ENCODE data around the gene YPEL2. TPM values are rescaled to one million over a fixed set of nuclear protein-coding genes. Genes with fewer than 3 reads are reported as not detected.

YPEL2 gene
- total RNA-seq, 1 donor from 2014 or later = 52.1 TPM

DNA sequence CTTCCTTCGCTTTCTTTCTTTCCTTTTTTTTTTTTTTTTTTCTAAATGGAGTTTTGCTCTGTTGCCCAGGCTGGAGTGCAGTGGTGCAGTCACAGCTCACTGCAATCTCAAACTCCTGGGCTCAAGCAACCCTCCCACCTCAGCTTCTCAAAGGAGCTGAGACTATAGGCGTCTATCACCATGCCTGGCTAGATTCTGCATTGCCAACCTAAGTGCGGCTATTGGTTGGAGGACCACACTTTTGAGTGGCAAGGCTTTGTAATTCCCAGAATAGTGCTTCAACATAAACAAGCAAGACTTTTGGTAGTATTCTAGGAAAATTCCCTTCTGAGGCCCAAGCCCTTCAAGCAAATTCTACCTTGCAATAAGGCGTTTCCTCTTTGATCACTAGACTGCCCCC, 107.8 kb downstream of the YPEL2 start:
- Mint-ChIP-seq H3K36me3 (ENCODE audit: low read depth) (no peaks in the 10 kb centered on the region), H3K27ac (ENCODE audit: unreplicated experiment) (no peak overlapping the region), H3K4me1 (ENCODE audit: low read depth) (peaks cover 40% of the 10 kb centered on the region), H3K4me3 (ENCODE audit: unreplicated experiment) (no peak overlapping the region), H3K9me3 (ENCODE audit: low read depth) (no peaks in the 10 kb centered on the region), H3K27me3 (ENCODE audit: low read depth) (no peaks in the 10 kb centered on the region)
- TF ChIP-seq, protein P1, sequence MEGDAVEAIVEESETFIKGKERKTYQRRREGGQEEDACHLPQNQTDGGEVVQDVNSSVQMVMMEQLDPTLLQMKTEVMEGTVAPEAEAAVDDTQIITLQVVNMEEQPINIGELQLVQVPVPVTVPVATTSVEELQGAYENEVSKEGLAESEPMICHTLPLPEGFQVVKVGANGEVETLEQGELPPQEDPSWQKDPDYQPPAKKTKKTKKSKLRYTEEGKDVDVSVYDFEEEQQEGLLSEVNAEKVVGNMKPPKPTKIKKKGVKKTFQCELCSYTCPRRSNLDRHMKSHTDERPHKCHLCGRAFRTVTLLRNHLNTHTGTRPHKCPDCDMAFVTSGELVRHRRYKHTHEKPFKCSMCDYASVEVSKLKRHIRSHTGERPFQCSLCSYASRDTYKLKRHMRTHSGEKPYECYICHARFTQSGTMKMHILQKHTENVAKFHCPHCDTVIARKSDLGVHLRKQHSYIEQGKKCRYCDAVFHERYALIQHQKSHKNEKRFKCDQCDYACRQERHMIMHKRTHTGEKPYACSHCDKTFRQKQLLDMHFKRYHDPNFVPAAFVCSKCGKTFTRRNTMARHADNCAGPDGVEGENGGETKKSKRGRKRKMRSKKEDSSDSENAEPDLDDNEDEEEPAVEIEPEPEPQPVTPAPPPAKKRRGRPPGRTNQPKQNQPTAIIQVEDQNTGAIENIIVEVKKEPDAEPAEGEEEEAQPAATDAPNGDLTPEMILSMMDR (IDR thresholded peaks at IDR 0.05) = no peak
- DNase-seq (ENCODE audit: low spot score) = no peak

DNA sequence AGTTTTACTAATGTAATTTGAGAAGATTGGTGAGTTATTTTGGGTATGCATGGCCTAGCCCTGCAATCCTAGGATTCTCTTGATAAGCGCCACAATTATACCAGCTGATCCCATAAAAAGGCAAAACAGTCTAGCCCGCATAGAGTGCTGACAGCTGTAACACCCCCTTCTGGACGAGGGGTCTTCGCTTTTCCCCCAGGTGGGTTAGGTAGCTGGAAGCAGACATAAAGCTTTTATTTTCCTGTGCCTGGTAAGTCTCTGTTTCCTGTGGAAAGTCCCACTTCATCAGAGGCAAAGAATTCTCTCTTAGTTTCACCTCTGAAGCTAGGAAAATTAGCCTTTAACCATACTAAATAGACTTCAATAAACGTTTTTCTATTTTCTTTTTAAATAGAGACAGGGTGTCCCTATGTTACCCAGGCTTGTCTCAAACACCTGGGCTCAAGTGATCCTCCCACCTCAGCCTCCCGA, 108.3 kb downstream of the YPEL2 start:
- Mint-ChIP-seq H3K9me3 (ENCODE audit: low read depth) (no peaks in the 10 kb centered on the region), H3K27me3 (ENCODE audit: low read depth) (no peaks in the 10 kb centered on the region), H3K4me1 (ENCODE audit: low read depth) (peaks cover 36% of the 10 kb centered on the region), H3K27ac (ENCODE audit: unreplicated experiment) (peak overlapping the region; percentile 59), H3K4me3 (ENCODE audit: unreplicated experiment) (no peak overlapping the region), H3K36me3 (ENCODE audit: low read depth) (no peaks in the 10 kb centered on the region)
- no peak for DNase-seq (ENCODE audit: low spot score)
- TF ChIP-seq, protein P1 (IDR thresholded peaks at IDR 0.05) = no peak

DNA sequence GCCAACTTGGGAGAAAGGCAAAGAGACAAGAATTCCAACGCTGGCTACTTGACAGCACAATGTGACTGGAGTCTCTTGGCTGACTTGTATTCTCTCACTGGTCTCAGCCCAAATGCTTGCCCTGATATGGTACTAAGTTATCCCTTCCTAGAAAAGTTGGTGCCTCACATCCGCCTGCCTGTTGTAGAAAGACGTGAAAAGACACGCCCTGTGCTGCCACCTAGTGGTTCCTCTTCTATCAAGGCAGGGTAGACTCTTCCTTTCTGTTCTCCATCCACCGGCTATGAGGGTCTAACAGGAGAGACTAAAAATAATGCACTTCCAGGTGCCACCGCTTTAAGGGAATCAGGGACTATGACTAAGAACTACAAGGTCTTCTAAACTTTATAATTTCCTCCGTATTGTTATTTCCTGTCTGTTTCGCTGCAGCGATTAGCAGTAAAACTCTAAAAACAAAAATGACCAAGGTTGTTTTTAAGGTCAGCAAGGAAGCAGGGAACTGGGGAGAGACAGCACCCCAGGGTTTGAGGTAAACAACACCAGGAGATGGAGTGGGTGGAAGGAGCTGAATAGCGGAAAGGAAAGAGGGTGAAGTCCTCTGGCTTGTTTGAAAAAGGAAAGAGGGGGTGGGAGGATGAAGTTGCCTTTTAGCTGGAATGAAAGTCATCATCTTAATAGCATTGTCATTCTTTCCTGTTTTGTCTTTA, 109.5 kb downstream of the YPEL2 start:
- Mint-ChIP-seq H3K27me3 (ENCODE audit: low read depth) (no peaks in the 10 kb centered on the region), H3K27ac (ENCODE audit: unreplicated experiment) (peak overlapping the region; percentile 64), H3K4me1 (ENCODE audit: low read depth) (peaks cover 26% of the 10 kb centered on the region), H3K36me3 (ENCODE audit: low read depth) (no peaks in the 10 kb centered on the region), H3K4me3 (ENCODE audit: unreplicated experiment) (peak overlapping the region; percentile 11), H3K9me3 (ENCODE audit: low read depth) (no peaks in the 10 kb centered on the region)
- no peak for DNase-seq (ENCODE audit: low spot score)
- TF ChIP-seq, protein P1 (IDR thresholded peaks at IDR 0.05) = peak; percentile 93

DNA sequence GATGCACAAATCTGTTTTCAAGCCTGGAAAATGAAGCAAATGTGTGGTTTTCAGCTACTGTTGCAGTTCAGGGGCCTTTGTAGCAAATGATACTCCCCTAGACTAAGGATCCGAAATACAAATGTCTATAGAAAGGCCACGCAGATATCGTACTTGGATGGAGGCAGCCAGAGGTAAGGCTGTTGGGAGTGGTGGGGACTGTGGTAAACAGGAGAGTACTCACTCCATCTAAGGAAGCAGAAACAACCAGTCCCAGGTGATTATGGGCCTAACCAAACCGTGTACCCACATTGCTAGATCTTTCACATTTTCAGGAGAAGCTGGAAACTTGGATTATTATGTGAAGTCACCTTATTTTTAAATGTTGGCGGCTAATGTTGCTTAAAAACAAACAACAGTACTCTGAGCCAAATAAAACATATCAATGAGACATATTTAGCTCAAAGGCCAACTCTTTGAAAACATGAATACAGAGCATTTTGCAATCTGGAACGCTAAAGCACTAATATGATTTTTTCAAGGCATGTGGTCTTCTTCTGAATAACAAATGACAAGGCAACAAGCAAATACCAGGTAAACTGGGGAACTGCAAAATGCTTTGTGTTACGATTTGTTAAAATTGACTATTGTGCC, 110.1 kb downstream of the YPEL2 start:
- Mint-ChIP-seq H3K27me3 (ENCODE audit: low read depth) (no peaks in the 10 kb centered on the region), H3K9me3 (ENCODE audit: low read depth) (no peaks in the 10 kb centered on the region), H3K36me3 (ENCODE audit: low read depth) (no peaks in the 10 kb centered on the region), H3K27ac (ENCODE audit: unreplicated experiment) (no peak overlapping the region), H3K4me3 (ENCODE audit: unreplicated experiment) (no peak overlapping the region), H3K4me1 (ENCODE audit: low read depth) (peaks cover 26% of the 10 kb centered on the region)
- TF ChIP-seq, protein P1 (IDR thresholded peaks at IDR 0.05) = no peak
- no peak for DNase-seq (ENCODE audit: low spot score)

DNA sequence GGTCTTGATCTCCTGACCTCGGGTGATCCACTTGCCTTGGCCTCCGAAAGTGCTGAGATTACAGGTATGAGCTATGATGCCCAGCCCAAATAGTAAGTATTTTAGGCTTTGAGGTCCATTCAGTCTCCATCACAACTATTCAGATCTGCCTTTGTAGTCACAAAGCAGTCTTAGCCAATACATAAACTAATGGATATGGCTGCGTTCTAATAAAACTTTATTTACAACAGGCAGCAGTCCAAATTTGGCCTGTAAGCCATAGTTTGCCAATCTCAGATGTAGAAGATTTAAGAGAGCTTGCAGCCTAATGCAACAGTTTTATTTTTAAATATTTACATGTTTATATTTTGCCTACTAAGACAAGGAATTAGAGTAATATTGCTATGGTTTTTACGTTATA, 111.7 kb downstream of the YPEL2 start:
- TF ChIP-seq, protein P1 (IDR thresholded peaks at IDR 0.05) = no peak
- no peak overlapping the region for H3K27ac Mint-ChIP-seq (ENCODE audit: unreplicated experiment)
- no peaks in the 10 kb centered on the region for H3K36me3 Mint-ChIP-seq (ENCODE audit: low read depth)

More for the DNA sequence above, 111.7 kb downstream of the YPEL2 start:
- Mint-ChIP-seq H3K9me3 (ENCODE audit: low read depth) (no peaks in the 10 kb centered on the region), H3K27me3 (ENCODE audit: low read depth) (no peaks in the 10 kb centered on the region), H3K4me1 (ENCODE audit: low read depth) (peaks cover 26% of the 10 kb centered on the region), H3K4me3 (ENCODE audit: unreplicated experiment) (no peak overlapping the region)
- no peak for DNase-seq (ENCODE audit: low spot score)

Small RNAs within 50 kb of the gene (microRNA-seq; reads per million reads assigned to microRNA genes)
- gene MIR4729 (ENCODE audit: borderline number of aligned reads) = not detected

Other genes starting within 250 kb of the YPEL2 start
- gene TRIM37, start 224.8 kb upstream of the YPEL2 start, total RNA-seq = 31.9 to 43.9 TPM (median 38.7 TPM) in 3 replicates
- 32.2 to 51.5 TPM (median 46.2 TPM) in 3 replicates for gene SKA2, start 176.5 kb upstream of the YPEL2 start, total RNA-seq
- gene PRR11, start 175.9 kb upstream of the YPEL2 start, total RNA-seq = 7.6 to 12.9 TPM (median 12.0 TPM) in 3 replicates
- 17.5 to 18.0 TPM (median 17.7 TPM) in 3 replicates for gene SMG8, start 121.6 kb upstream of the YPEL2 start, total RNA-seq
- gene GDPD1, start 111.1 kb upstream of the YPEL2 start, total RNA-seq = 1.5 to 3.6 TPM (median 1.9 TPM) in 3 replicates
- gene DHX40, start 234.0 kb downstream of the YPEL2 start, total RNA-seq = 29.2 to 37.2 TPM (median 30.0 TPM) in 3 replicates